ENCODE results near the gene TNIP3.

- TF ChIP-seq CEBPB (IDR thresholded peaks at IDR 0.05; ENCODE audit: low read depth, low read length) (no peak), CTCF (conservative IDR thresholded peaks at IDR 0.05; ENCODE audit: low read depth, low read length) (no peak), USF2 (IDR thresholded peaks at IDR 0.05; ENCODE audit: low read depth, low read length) (no peak)
Observed at GRCh38 chr4:121107507-121107906, 56.6 kb downstream of the TNIP3 start.
